Subcutaneous adipose tissue (tissue), 4 donors: ENCODE data around the gene NAP1L1. TPM values are rescaled to one million over a fixed set of nuclear protein-coding genes. Genes with fewer than 3 reads are reported as not detected.

Source experiments
- CTCF ChIP-seq: fragments of 450-650 bp; IDR thresholded peaks from one replicate; pipeline ENCODE4 v1.5.1; 2016; ENCODE audit warnings: low read depth, mild to moderate bottlenecking, control low read depth, antibody characterized with exemption, moderate library complexity
- total RNA-seq, 4 donors: library from RNA; depleted of rRNA; stranded (reverse); fragments of >200 nt; gene quantifications; one replicate each; pipeline ENCODE4 v1.1.0, GENCODE V29; 2016

Gene NAP1L1
- total RNA-seq, 4 donors from 2014 or later: 434 to 738 (median 574) TPM

GRCh38 chr12:76081909-76082308 lies 2.6 kb downstream of the NAP1L1 start:
- no peak for TF ChIP-seq CTCF

GRCh38 chr12:76080729-76081415 lies 3.6 kb downstream of the NAP1L1 start:
- TF ChIP-seq CTCF: no peak

GRCh38 chr12:76080017-76080728 lies 4.3 kb downstream of the NAP1L1 start:
- TF ChIP-seq CTCF: no peak

- TF ChIP-seq CTCF: no peak
These were observed 5.7 kb downstream of the NAP1L1 start for GRCh38 chr12:76078748-76079147.

- TF ChIP-seq CTCF: no peak
These were observed 9.0 kb downstream of the NAP1L1 start for GRCh38 chr12:76075448-76075847.

- TF ChIP-seq CTCF: no peak
These were observed 9.7 kb downstream of the NAP1L1 start for GRCh38 chr12:76074701-76075336.

- TF ChIP-seq CTCF: no peak
These were observed 10.9 kb downstream of the NAP1L1 start for GRCh38 chr12:76073561-76073960.
